Measurements from ENCODE around the gene FGF22. TPM values are rescaled to one million over a fixed set of nuclear protein-coding genes. Genes with fewer than 3 reads are reported as not detected.

The FGF22 gene
- total and polyA plus RNA-seq, 2 of the 4 experiments (the other 2 are of a cell fraction): 0.14 TPM; not detected in 1

- no peak overlapping the region for H4K5ac ChIP-seq (ENCODE audit: low read depth, low read length)
- H3K14ac ChIP-seq (replicated peaks; ENCODE audit: low read depth, low read length): no peak overlapping the region
- no peaks in the 10 kb centered on the region; the same call in 1 of the 2 replicates for H3K27me3 ChIP-seq (ENCODE audit: control insufficient read depth, insufficient read depth, low read length)
- no peak for ATAC-seq (ENCODE audit: low read depth)
- H3K9me1 ChIP-seq (ENCODE audit: insufficient read depth, low read length): no peaks in the 10 kb centered on the region
- no peaks in the 10 kb centered on the region for H3K4me1 ChIP-seq (ENCODE audit: control insufficient read depth, insufficient read depth, low read length)
- no peak overlapping the region for H2AK9ac ChIP-seq (replicated peaks; ENCODE audit: low read depth, low read length, poor library complexity)
- H3K4me2 ChIP-seq (ENCODE audit: low read depth, low read length): no peak overlapping the region
- no peak overlapping the region for H2BK15ac ChIP-seq (ENCODE audit: low read depth, low read length)
- H3K36me3 ChIP-seq (ENCODE audit: control insufficient read depth, insufficient read depth, low read length): peaks cover 34% of the 10 kb centered on the region
- no peak overlapping the region for H3K56ac ChIP-seq (ENCODE audit: extremely low read depth, insufficient read depth, low read length)
- BruUV-seq (replicated peaks): no TSS peak
- H3K9me3 ChIP-seq (ENCODE audit: control insufficient read depth, insufficient read depth, low read length): no peaks in the 10 kb centered on the region
- H3K23ac ChIP-seq (ENCODE audit: low read depth, low read length): no peak overlapping the region
- no peaks in the 10 kb centered on the region for H3K79me1 ChIP-seq (ENCODE audit: low read depth in 1 of 2, low read length in 2 of 2)
- dilution Hi-C loops (cut with HindIII; ENCODE audit: low sequenced_read_pairs, unreplicated experiment): no loop called here
- CTCF ChIA-PET: no interaction called here
- no peak overlapping the region for H3K9ac ChIP-seq (ENCODE audit: low read depth, low read length)
- in situ Hi-C loops (cut with MboI; ENCODE audit: low sequenced_read_pairs): no loop called here
- H3K4ac ChIP-seq (ENCODE audit: low read depth, low read length): no peak overlapping the region
- POLR2A ChIA-PET (ENCODE audit: unreplicated experiment): no interaction called here
- H4K91ac ChIP-seq (ENCODE audit: insufficient read depth, low read depth, low read length): no peak overlapping the region
- TF ChIP-seq SMC3 (IDR thresholded peaks at IDR 0.05; ENCODE audit: low read depth, low read length) (no peak), BHLHE40 (IDR thresholded peaks at IDR 0.05; ENCODE audit: low read depth, low read length) (no peak)
- no peak for DNase-seq
- H2BK5ac ChIP-seq (ENCODE audit: low read depth, low read length, poor library complexity, severe bottlenecking): no peak overlapping the region
- no peak overlapping the region for H3K27ac ChIP-seq (ENCODE audit: insufficient read depth, low read length)
- intact Hi-C loops (cut with micrococcal nuclease): no loop called here
- no peaks in the 10 kb centered on the region; the same call in none of the 2 replicates for H4K20me1 ChIP-seq (ENCODE audit: insufficient read depth, low read length)
- H3K4me3 ChIP-seq (ENCODE audit: insufficient read depth, low read depth, low read length): no peak overlapping the region
- H2AFZ ChIP-seq (replicated peaks; ENCODE audit: low read length, poor library complexity): no peak overlapping the region
- no peak overlapping the region for H3K18ac ChIP-seq (ENCODE audit: low read depth, low read length)
- WGBS, 2 experiments (ENCODE audit: extremely low coverage in 2 of 2, insufficient read length in 1 of 2): 97% methylated on average over 11 of the region's 29 CpGs; no CpG with 5 or more reads in 1 of the 2 experiments
- H4K8ac ChIP-seq (ENCODE audit: low read depth in 2 of 2, low read length in 2 of 2): no peak overlapping the region
- no peak overlapping the region for H2AK5ac ChIP-seq (ENCODE audit: low read depth, low read length)
- H2BK120ac ChIP-seq (ENCODE audit: low read depth, low read length): no peak overlapping the region
- no peak overlapping the region for H2BK20ac ChIP-seq (ENCODE audit: low read depth, low read length)
Measured at GRCh38 chr19:617551-618246, 22.0 kb upstream of the FGF22 start.

All from IMR-90 (cell line).